ENCODE results near the gene MMP19.

GRCh38 chr12:55861396-55861795, 18.7 kb upstream of the MMP19 start:
- TF ChIP-seq CTCF (conservative IDR thresholded peaks at IDR 0.05 in 1 of 2, IDR thresholded peaks at IDR 0.05 in 1 of 2; ENCODE audit: extremely low read depth in 1 of 2, insufficient read depth in 1 of 2, low read depth in 1 of 2, low read length in 2 of 2) (no peak), EZH2 (IDR thresholded peaks at IDR 0.05; ENCODE audit: borderline replicate concordance, low read length) (no peak)

Data from mammary epithelial cell (primary cell).